A673 (cell line): ENCODE results near the gene GPR37L1.

Source experiments
- CTCF ChIP-seq: fragments of 300-800, 200-600 bp; sonication (generic); conservative IDR thresholded peaks from 2 replicates; pipeline ENCODE4 v1.5.1; 2017; ENCODE audit warnings: low read depth, mild to moderate bottlenecking, antibody characterized with exemption, low read length, moderate library complexity, mixed read lengths
- EZH2 ChIP-seq: fragments of 200-600 bp; sonication (generic); IDR thresholded peaks from 2 replicates; pipeline ENCODE4 v1.6.1; 2017; ENCODE audit warnings: borderline replicate concordance, low read depth, mild to moderate bottlenecking, mixed read lengths, antibody characterized with exemption, low read length; ENCODE audit not compliant: poor library complexity, severe bottlenecking

- TF ChIP-seq CTCF (no peak), EZH2 (no peak)
Measured at GRCh38 chr1:202181586-202181985, 58.9 kb downstream of the GPR37L1 start.
